ENCODE results near the gene OPCML.

Gene OPCML

GRCh38 chr11:132504501-132505041, 1027.7 kb downstream of the OPCML start:
- peak; percentile 50 for DNase-seq

GRCh38 chr11:132501356-132501755, 1030.9 kb downstream of the OPCML start:
- no peak for DNase-seq

- DNase-seq = no peak
Measured at GRCh38 chr11:132499661-132500060, 1032.6 kb downstream of the OPCML start.

DNA sequence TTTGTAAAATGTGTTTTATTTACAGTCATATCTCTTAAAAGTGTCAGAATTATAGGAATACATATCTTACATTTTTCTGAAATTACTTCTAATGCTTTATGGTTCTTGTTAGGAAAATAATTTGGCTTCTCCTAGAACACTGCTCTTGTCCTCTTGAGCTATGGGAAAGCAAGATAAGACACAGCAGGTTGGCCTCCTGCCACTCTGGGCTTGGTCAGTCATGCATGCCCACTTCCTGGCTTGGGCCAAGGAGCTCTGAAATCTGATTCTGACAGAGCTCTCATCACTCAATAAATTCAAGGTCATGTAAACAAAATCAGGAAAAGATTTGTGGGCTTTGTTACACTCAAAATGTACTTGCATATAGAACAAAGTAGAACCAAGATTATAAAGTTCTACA, 1036.0 kb downstream of the OPCML start:
- DNase-seq = peak; percentile 59

DNA sequence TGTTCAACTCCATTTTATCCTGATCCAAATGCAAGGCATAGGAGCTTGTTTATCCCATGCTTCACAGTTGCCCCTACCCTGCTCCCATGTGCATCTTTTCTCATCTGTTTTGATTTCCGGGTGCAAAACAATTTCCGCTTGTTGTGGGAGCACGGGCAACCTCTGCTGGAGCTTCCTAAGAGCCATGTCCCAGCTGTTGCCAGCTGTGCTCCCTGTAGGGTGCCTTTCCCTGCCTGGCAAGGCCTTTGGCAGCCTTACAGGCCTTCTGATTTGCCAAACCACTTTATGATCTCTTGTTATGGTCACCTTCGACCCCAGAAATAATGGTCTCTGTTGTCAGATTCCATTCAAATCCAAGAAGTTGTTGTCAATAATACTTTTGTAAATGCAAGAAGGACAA, 1038.5 kb downstream of the OPCML start:
- DNase-seq = peak; percentile 25

- no peak for DNase-seq
Measured at GRCh38 chr11:132490978-132491377, 1041.3 kb downstream of the OPCML start.

DNA sequence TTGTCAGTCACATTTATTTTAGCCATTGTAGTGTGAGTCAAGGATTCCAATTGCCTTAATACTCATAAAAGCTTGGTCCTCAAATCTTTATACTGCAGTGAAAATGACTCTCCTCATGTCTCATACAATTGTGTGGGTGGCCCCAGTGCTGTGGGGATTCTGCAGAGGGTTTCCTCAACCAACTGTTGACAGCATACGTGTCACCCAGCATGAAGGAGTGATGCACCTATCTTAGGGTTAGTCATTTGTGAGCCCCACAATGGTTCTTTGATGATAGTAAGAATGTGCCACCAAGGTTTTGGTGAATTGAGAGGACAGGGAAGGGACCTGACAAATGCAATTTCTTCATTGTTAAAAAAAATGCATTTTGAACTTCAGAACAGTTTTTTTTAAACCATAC, 1046.2 kb downstream of the OPCML start:
- no peak for DNase-seq

- DNase-seq = no peak
Measured at GRCh38 chr11:132475026-132475425, 1057.3 kb downstream of the OPCML start.

- no peak for DNase-seq
Measured at GRCh38 chr11:132472411-132473172, 1059.7 kb downstream of the OPCML start.

DNA sequence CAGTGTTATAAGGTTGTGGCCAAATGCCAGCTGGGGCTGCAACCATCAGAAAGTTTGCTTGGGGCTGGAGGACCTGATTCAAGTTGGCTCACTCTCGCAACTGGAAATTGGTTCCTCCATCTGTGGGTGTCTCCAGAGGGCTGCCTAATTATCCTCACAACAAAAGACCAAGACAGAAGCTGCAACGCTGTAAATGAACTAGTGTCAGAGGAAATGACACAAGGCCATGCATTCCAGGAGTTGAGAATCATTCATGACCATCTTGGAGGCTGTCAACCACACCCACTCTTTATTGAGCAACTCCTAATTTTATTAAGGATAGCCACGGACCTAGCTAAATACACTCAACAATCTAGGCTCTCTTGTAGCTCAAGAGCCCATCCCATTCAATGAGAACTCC, 1060.8 kb downstream of the OPCML start:
- no peak for DNase-seq

DNA sequence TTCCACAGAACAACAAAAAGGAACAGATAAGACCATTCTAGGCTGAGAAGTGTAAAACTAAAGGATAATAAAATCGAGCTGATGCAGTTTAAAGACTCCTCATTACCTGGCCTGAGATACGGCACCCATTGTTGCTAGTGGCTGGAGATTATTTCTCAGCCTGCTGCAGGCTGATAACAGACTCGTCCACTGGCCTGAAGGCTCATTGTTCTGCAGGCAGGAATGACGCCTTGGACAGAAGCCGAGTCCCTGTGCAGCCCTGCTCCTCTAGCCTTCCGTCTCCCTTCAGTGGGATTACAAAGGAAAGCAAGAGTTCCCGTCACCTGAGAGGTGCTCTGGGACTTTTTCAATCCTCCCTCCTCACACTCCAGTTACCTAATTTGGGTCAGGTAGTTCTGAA, 1065.3 kb downstream of the OPCML start:
- no peak for DNase-seq

- no peak for DNase-seq
Measured at GRCh38 chr11:132464939-132465338, 1067.4 kb downstream of the OPCML start.

- no peak for DNase-seq
Measured at GRCh38 chr11:132464003-132464342, 1068.3 kb downstream of the OPCML start.

DNA sequence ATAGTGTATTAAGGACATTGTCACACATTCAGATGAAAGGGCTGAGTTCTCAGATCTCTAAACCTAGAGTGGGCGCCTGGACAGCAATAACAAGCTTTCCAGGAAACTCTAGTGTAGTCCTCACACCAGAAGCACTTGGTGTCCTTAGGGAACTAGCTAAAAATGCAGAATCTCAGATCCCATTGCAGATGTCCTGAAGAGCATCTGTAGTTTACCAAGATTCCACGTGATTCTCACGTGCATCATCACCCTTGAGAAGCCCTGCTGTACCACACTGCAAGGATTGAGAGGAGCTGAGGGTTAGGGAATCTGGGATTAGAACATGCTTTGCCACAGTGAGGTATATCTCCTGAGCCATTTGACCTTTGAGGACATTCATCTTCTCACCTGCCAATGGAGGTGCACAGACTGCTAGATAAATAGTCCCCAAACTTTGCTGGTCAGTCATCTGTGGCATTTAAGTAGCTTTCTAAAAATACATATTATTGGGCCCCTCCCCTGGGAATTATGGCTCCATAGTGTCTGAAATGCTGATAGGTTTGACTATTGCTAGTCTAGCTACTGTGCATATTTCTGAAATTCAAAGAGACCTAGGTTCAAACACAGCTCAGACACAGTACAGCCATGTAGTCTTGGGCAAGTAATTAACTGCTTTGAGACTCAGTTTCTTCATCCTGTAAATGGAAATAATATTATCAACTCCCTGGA, 1068.9 kb downstream of the OPCML start:
- no peak for DNase-seq

- no peak for DNase-seq
Measured at GRCh38 chr11:132459736-132460135, 1072.6 kb downstream of the OPCML start.

- no peak for DNase-seq
Measured at GRCh38 chr11:132457445-132457844, 1074.9 kb downstream of the OPCML start.

DNA sequence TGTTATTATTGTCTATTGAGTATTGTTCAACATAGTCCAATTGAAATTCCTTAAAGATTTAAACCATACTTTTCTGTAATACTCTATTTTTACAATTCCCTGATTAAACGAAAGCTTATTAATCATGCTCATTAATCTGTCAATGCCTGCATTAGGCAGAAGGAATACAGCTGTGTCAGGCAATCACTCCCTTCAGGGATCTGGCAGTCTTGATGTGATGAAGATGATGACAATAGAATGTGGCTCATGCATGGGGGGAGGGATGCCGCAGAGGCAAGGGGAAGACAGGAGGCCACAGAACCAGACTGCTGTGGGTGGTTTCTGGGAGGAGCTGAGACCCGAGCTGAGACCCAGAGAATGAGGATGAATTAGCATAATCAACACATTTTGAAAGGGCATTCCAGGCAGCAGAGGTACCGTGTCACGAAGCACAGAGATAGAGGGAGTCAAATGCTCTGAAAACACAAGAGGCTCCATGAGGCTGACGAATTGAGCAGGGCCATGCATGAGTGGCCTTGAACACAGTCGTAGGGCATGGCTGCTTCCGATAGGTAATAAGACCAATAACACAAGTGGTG, 1075.5 kb downstream of the OPCML start:
- peak; percentile 10 for DNase-seq

DNA sequence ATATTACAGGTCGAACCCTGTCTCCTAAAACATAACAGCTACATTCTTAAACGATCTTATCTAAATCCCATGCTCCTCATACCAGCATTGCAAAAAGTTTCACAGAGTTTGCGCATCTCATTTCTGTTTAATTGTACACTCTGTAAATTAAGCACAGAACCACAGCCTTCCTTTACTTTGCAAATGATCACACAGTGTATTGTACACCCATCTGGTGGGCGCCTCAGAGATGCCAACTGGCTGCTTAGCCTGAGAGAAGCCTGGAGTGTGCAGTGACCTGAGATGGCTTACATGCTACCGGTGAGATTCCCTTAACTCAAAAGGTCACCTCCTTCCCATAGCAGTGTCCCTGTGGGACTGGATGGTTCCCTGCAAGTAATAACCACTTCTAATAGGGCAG, 1077.3 kb downstream of the OPCML start:
- DNase-seq = no peak

GRCh38 chr11:132453406-132453805, 1078.9 kb downstream of the OPCML start:
- no peak for DNase-seq

- no peak for DNase-seq
Measured at GRCh38 chr11:132452616-132453015, 1079.7 kb downstream of the OPCML start.

DNA sequence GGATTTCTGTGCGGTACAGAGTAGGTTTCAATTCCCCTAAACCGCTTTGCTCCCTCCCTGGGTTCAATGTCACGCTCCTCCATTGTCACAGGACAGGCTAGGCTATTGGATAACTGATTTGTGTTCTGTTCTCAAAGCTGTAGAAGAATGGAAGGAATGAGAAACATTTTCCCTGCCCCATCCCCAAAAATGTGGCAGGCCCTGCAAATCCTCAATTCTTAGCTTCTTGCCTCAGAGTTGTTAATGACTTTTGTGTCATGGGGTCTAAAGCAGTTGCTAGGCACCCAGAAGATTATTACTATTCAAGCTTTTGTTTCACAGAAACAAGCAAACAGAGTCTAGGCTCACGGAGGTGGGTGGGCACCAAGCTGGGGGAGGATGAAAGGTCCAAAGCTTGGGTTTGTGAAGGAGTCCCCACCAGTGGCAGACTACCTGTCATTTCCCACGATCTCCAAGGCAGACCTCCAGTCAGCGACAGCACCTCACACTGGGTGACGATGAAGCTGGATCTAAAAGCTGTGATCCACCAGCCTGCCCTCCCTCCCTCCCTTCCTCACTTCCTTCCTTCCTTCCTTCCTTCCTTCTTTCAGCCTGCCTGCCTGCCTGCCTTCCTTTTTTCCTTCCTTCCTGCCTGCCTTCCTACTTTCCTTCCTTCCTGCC, 1080.2 kb downstream of the OPCML start:
- DNase-seq = no peak

DNA sequence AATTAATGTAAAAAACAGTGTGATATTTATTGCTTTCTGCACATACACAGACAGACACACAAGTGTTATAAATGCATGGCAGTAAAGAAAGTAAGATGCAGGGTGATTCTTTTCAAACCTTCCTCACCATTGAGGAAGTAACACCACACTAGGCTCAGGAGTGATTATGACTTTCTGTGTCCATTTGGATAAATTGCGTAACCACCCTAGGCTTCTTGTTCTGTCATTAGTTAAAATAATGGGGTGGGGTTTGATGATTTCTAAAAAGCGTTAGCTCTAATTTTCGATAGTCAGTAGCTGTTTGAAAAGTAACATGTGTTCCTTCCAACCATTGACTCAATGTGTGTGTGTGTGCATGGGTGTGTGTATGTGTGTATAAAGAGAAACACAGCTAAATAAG, 1081.7 kb downstream of the OPCML start:
- no peak for DNase-seq

DNA sequence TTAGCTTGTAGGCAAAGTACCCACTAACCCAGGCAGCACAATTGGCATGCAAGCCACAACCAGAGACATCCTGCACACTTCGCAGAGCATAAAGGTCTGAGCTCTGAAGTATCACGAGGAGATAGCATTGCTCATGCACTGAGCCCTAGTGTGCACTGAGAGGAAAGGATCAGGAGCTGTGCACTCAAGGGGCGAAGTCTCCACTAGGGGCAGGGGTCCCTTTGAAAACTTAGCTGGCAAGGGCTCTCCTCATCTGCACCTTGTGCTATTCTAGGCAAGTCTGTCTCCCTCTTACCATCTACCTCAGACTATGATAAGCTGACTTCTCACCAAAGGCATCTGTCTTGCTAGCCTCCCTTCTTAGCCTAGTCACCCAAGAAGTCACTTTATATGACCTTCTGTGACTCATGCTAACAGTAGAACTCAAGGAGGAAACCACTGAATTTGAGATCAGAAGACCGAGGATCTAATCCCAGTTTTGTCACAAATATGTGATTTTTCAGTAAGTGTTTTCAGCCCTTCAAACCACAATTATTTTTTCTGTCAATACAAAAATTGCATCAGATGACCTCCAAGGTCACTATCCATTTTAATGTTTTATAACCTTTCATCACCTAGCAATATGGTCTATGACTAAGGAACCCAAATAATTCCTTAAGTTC, 1083.8 kb downstream of the OPCML start:
- DNase-seq = no peak
